ENCODE data around the gene ASIC2.

ASIC2 gene

DNA sequence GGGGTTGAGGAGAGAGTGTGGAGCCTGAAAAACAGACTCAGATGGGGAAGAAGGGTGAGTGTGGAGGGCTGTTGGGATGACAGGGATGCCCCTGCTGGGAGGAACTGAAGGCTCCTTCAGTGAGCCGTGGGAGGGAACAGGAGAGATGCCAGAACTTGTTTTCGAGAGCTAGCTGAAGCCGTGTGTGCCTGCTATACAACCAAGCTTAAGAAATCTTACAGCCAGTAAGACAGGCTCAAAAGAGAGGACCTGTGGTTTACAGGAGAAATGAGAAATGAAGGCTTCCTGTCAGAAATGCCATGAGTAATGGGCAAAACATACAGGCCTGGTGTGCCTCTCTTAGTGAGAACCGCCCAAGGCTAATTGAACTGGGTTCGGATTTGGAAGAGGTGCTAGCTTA is 201.8 kb downstream of the ASIC2 start:
- TF ChIP-seq ZNF565 (CRISPR knock-in tag; conservative IDR thresholded peaks at IDR 0.05; ENCODE audit: low read depth): no peak
- no peak for TF ChIP-seq PPARA (CRISPR knock-in tag; IDR thresholded peaks at IDR 0.05; ENCODE audit: borderline replicate concordance)
- no peak for TF ChIP-seq ESRRG (CRISPR knock-in tag; IDR thresholded peaks at IDR 0.05)
- no peak for TF ChIP-seq ISL1 (CRISPR knock-in tag; IDR thresholded peaks at IDR 0.05)
- TF ChIP-seq ZNF8 (CRISPR knock-in tag; IDR thresholded peaks at IDR 0.05): no peak
- TF ChIP-seq, protein P1, sequence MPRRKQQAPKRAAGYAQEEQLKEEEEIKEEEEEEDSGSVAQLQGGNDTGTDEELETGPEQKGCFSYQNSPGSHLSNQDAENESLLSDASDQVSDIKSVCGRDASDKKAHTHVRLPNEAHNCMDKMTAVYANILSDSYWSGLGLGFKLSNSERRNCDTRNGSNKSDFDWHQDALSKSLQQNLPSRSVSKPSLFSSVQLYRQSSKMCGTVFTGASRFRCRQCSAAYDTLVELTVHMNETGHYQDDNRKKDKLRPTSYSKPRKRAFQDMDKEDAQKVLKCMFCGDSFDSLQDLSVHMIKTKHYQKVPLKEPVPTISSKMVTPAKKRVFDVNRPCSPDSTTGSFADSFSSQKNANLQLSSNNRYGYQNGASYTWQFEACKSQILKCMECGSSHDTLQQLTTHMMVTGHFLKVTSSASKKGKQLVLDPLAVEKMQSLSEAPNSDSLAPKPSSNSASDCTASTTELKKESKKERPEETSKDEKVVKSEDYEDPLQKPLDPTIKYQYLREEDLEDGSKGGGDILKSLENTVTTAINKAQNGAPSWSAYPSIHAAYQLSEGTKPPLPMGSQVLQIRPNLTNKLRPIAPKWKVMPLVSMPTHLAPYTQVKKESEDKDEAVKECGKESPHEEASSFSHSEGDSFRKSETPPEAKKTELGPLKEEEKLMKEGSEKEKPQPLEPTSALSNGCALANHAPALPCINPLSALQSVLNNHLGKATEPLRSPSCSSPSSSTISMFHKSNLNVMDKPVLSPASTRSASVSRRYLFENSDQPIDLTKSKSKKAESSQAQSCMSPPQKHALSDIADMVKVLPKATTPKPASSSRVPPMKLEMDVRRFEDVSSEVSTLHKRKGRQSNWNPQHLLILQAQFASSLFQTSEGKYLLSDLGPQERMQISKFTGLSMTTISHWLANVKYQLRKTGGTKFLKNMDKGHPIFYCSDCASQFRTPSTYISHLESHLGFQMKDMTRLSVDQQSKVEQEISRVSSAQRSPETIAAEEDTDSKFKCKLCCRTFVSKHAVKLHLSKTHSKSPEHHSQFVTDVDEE (CRISPR knock-in tag; IDR thresholded peaks at IDR 0.05): no peak
- TF ChIP-seq TOX (CRISPR knock-in tag; IDR thresholded peaks at IDR 0.05; ENCODE audit: borderline replicate concordance): no peak
- TF ChIP-seq, protein P2, sequence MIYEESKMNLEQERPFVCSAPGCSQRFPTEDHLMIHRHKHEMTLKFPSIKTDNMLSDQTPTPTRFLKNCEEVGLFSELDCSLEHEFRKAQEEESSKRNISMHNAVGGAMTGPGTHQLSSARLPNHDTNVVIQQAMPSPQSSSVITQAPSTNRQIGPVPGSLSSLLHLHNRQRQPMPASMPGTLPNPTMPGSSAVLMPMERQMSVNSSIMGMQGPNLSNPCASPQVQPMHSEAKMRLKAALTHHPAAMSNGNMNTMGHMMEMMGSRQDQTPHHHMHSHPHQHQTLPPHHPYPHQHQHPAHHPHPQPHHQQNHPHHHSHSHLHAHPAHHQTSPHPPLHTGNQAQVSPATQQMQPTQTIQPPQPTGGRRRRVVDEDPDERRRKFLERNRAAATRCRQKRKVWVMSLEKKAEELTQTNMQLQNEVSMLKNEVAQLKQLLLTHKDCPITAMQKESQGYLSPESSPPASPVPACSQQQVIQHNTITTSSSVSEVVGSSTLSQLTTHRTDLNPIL (CRISPR knock-in tag; IDR thresholded peaks at IDR 0.05; ENCODE audit: low read depth): no peak
- no peak for ATAC-seq

DNA sequence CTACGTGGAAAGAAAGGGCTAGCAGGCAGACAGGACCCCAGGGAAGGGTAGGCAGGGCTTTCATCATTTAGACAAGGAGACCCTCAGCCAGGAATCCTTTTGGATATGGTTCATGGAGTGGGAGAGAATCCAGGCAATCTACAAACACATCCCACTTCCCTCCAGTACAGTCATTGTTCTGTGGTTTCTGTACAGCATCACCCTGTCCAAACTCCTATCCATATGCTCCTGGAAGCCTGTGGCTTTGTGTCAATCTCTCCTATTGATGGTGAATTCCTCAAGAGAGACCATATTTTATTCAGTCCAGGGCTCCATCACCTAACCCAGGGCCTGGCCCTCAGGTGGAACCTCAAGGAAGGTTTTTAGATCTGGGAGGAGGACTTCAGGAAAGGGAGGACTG is 202.3 kb downstream of the ASIC2 start:
- TF ChIP-seq PPARA (CRISPR knock-in tag; IDR thresholded peaks at IDR 0.05; ENCODE audit: borderline replicate concordance) (no peak), ZFP3 (CRISPR knock-in tag; IDR thresholded peaks at IDR 0.05) (no peak), RARB (CRISPR knock-in tag; IDR thresholded peaks at IDR 0.05) (no peak), ZNF8 (CRISPR knock-in tag; IDR thresholded peaks at IDR 0.05) (no peak), BACH2 (CRISPR knock-in tag; IDR thresholded peaks at IDR 0.05; ENCODE audit: borderline replicate concordance) (no peak), ISL1 (CRISPR knock-in tag; IDR thresholded peaks at IDR 0.05) (no peak), ZFP30 (CRISPR knock-in tag; IDR thresholded peaks at IDR 0.05) (no peak), ARNTL (CRISPR knock-in tag; IDR thresholded peaks at IDR 0.05; ENCODE audit: borderline replicate concordance, low read depth) (no peak), ESRRG (CRISPR knock-in tag; IDR thresholded peaks at IDR 0.05) (no peak), ZNF70 (CRISPR knock-in tag; IDR thresholded peaks at IDR 0.05) (no peak), CSDC2 (CRISPR knock-in tag; IDR thresholded peaks at IDR 0.05) (no peak), OSR1 (CRISPR knock-in tag; IDR thresholded peaks at IDR 0.05) (no peak)
- TF ChIP-seq, protein P3, sequence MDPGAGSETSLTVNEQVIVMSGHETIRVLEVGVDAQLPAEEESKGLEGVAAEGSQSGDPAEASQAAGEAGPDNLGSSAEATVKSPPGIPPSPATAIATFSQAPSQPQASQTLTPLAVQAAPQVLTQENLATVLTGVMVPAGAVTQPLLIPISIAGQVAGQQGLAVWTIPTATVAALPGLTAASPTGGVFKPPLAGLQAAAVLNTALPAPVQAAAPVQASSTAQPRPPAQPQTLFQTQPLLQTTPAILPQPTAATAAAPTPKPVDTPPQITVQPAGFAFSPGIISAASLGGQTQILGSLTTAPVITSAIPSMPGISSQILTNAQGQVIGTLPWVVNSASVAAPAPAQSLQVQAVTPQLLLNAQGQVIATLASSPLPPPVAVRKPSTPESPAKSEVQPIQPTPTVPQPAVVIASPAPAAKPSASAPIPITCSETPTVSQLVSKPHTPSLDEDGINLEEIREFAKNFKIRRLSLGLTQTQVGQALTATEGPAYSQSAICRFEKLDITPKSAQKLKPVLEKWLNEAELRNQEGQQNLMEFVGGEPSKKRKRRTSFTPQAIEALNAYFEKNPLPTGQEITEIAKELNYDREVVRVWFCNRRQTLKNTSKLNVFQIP (CRISPR knock-in tag; IDR thresholded peaks at IDR 0.05; ENCODE audit: borderline replicate concordance, low read depth): no peak
- TF ChIP-seq, protein P1 (CRISPR knock-in tag; IDR thresholded peaks at IDR 0.05): no peak
- TF ChIP-seq, protein P4, sequence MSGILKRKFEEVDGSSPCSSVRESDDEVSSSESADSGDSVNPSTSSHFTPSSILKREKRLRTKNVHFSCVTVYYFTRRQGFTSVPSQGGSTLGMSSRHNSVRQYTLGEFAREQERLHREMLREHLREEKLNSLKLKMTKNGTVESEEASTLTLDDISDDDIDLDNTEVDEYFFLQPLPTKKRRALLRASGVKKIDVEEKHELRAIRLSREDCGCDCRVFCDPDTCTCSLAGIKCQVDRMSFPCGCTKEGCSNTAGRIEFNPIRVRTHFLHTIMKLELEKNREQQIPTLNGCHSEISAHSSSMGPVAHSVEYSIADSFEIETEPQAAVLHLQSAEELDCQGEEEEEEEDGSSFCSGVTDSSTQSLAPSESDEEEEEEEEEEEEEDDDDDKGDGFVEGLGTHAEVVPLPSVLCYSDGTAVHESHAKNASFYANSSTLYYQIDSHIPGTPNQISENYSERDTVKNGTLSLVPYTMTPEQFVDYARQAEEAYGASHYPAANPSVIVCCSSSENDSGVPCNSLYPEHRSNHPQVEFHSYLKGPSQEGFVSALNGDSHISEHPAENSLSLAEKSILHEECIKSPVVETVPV (CRISPR knock-in tag; IDR thresholded peaks at IDR 0.05): no peak
- TF ChIP-seq, protein P2 (CRISPR knock-in tag; IDR thresholded peaks at IDR 0.05; ENCODE audit: low read depth): no peak

DNA sequence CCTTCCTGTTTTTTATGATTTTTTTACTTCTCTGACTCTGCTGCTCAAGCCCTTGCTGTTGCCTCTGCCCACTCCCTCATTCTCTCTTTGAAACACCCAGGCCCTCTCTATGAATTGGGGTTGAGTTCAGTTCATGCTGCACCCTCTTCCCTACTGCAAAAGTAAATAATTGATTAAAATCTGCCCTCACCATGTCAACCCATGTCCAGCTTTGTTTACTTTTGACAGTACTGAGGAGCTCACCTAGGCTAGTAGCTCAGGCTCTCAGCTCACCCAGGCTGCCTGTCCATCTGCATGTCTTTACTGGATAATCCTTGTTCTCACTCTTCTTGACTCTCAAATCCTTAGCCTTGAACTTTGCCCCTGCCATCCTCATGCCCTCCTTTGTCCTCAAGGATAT is 206.2 kb downstream of the ASIC2 start:
- TF ChIP-seq ZNF70 (CRISPR knock-in tag; IDR thresholded peaks at IDR 0.05) (no peak), PPARA (CRISPR knock-in tag; IDR thresholded peaks at IDR 0.05; ENCODE audit: borderline replicate concordance) (no peak), CSDC2 (CRISPR knock-in tag; IDR thresholded peaks at IDR 0.05) (no peak), ISL1 (CRISPR knock-in tag; IDR thresholded peaks at IDR 0.05) (no peak)
- TF ChIP-seq, protein P5, sequence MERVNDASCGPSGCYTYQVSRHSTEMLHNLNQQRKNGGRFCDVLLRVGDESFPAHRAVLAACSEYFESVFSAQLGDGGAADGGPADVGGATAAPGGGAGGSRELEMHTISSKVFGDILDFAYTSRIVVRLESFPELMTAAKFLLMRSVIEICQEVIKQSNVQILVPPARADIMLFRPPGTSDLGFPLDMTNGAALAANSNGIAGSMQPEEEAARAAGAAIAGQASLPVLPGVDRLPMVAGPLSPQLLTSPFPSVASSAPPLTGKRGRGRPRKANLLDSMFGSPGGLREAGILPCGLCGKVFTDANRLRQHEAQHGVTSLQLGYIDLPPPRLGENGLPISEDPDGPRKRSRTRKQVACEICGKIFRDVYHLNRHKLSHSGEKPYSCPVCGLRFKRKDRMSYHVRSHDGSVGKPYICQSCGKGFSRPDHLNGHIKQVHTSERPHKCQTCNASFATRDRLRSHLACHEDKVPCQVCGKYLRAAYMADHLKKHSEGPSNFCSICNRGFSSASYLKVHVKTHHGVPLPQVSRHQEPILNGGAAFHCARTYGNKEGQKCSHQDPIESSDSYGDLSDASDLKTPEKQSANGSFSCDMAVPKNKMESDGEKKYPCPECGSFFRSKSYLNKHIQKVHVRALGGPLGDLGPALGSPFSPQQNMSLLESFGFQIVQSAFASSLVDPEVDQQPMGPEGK (CRISPR knock-in tag; IDR thresholded peaks at IDR 0.05; ENCODE audit: borderline replicate concordance): no peak
- TF ChIP-seq, protein P3 (CRISPR knock-in tag; IDR thresholded peaks at IDR 0.05; ENCODE audit: borderline replicate concordance, low read depth): no peak
- no peak for ATAC-seq

More for the DNA sequence above, 202.3 kb downstream of the ASIC2 start:
- ATAC-seq: no peak

Measured in SK-N-SH treated with all-trans-retinoic acid at 6 μM for 48 hours (cell line).